H7 (cell line): ENCODE measurements around the gene NTHL1. TPM values are rescaled to one million over a fixed set of nuclear protein-coding genes. Genes with fewer than 3 reads are reported as not detected.

Experiments used
- DNase-seq: peaks from one replicate; pipeline ENCODE4 v3.0.0; 2012
- H3K27me3 ChIP-seq: 2 replicates; pipeline ENCODE4 v1.6.0; 2011; ENCODE audit warnings: mild to moderate bottlenecking, low read length; ENCODE audit not compliant: control insufficient read depth, insufficient read depth
- H3K36me3 ChIP-seq: replicated peaks from 2 replicates; pipeline ENCODE4 v1.5.1; 2011; ENCODE audit warnings: low read length; ENCODE audit not compliant: control insufficient read depth, insufficient read depth
- H3K4me3 ChIP-seq: 2 replicates; pipeline ENCODE4 v1.5.1; 2011; ENCODE audit warnings: low read depth, mild to moderate bottlenecking, control low read depth, low read length, moderate library complexity; ENCODE audit not compliant: insufficient read depth
- total RNA-seq: library from RNA; depleted of rRNA; stranded (reverse); fragments of >200 nt; shearing (Covaris generic); gene quantifications from 2 replicates; pipeline ENCODE4 v1.2.3, GENCODE V29; 2014

Gene NTHL1
- total RNA-seq, 1 experiment from 2014 or later = 108 TPM

GRCh38 chr16:2044541-2044940 lies 3.1 kb downstream of the NTHL1 start:
- DNase-seq = no peak
- Histone ChIP-seq H3K27me3 (no peaks in the 10 kb centered on the region), H3K4me3 (no peak overlapping the region), H3K36me3 (peaks cover 2% of the 10 kb centered on the region)

- no peaks in the 10 kb centered on the region for H3K27me3 ChIP-seq
- H3K4me3 ChIP-seq = no peak overlapping the region
- no peak for DNase-seq
Measured at GRCh38 chr16:2043667-2044451, 3.8 kb downstream of the NTHL1 start.

GRCh38 chr16:2042986-2043666 lies 4.5 kb downstream of the NTHL1 start:
- peaks cover 2% of the 10 kb centered on the region for H3K36me3 ChIP-seq
- no peak overlapping the region for H3K4me3 ChIP-seq
- H3K27me3 ChIP-seq = no peaks in the 10 kb centered on the region
- no peak for DNase-seq

More at GRCh38 chr16:2043667-2044451, 3.8 kb downstream of the NTHL1 start:
- H3K36me3 ChIP-seq = peaks cover 2% of the 10 kb centered on the region

DNA sequence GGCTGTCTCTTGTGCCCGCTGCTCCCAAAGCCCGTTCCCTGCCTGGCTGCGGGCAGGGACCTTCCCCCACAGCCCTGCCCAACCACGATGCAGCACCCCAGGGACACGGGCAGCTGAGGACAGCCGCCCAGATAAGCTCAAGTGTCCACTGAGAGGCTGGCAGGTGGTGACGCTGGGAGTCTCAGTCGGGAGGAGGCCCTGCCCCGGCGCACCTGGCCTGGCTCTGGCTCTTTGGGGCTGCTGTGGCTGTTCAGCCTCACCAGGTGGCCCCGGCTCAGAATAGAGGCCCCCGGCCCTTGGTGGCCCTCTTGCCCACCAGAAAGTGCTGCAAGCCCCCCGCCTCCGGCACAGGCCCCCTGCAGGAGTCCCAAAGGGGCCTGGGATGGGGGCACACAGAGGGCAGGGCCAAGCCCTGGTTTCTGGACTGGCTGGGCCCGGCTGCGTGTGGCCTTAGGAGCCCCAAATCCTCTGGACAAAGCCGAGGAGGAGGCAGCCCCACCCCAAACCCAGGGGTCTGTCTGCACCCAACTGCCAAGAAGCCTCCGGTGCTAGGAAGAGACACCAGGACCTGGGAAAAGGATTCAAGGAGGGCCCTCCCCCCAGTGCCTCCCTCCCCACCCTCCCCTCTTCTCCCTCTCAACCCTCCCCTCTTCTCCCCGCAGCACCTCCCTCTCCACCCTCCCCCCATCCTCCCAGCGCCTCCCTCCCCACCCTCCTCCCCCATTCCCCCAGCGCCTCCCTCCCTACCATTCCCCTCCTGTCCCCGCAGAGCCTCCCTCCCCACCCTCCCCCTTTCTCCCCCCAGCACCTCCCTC lies 5.3 kb downstream of the NTHL1 start:
- Histone ChIP-seq H3K36me3 (peaks cover 2% of the 10 kb centered on the region), H3K27me3 (no peaks in the 10 kb centered on the region), H3K4me3 (no peak overlapping the region)
- no peak for DNase-seq

DNA sequence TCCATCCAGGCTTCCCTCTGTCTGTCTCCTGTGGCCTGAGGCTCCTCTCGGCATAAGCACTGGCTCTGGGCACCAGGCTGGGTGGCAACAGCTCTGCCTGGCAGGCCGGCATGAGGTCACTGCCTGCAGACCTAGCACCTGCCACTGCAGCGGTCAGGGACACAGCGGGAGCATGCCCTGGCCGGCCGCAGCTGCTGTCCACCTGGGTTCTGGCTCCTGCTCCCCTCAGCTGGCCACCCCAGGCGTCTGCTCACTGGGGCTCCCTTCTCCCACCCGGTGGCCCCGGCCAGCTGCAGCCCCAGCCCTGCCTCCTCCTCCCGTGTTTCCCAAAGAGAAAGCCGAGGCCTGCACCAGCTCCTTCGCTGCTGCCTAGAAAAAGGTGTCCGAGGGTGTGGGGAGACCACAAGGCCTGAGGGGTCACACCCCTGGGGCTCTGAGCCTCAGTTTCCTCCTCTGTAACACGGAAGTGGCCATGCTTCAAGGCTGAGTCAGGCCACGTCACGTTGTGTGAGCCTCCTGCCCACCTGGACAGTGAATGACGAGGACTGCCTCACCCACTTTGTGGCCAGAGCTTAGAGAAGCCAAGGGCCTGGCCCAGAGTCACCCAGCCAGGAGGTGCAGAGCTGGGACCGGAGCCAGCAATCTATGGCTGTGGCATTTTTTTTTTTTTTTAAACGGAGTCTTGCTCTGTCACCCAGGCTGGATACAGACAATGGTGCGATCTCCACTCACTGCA lies 6.7 kb downstream of the NTHL1 start:
- DNase-seq = no peak
- Histone ChIP-seq H3K27me3 (no peaks in the 10 kb centered on the region), H3K4me3 (no peak overlapping the region), H3K36me3 (peaks cover 2% of the 10 kb centered on the region)

GRCh38 chr16:2040041-2040786 lies 7.4 kb downstream of the NTHL1 start:
- Histone ChIP-seq H3K4me3 (no peak overlapping the region), H3K27me3 (no peaks in the 10 kb centered on the region), H3K36me3 (peaks cover 2% of the 10 kb centered on the region)
- no peak for DNase-seq

- no peaks in the 10 kb centered on the region for H3K27me3 ChIP-seq
- peaks cover 2% of the 10 kb centered on the region for H3K36me3 ChIP-seq
- DNase-seq = no peak
- H3K4me3 ChIP-seq = no peak overlapping the region
Measured at GRCh38 chr16:2039274-2040031, 8.2 kb downstream of the NTHL1 start.

DNA sequence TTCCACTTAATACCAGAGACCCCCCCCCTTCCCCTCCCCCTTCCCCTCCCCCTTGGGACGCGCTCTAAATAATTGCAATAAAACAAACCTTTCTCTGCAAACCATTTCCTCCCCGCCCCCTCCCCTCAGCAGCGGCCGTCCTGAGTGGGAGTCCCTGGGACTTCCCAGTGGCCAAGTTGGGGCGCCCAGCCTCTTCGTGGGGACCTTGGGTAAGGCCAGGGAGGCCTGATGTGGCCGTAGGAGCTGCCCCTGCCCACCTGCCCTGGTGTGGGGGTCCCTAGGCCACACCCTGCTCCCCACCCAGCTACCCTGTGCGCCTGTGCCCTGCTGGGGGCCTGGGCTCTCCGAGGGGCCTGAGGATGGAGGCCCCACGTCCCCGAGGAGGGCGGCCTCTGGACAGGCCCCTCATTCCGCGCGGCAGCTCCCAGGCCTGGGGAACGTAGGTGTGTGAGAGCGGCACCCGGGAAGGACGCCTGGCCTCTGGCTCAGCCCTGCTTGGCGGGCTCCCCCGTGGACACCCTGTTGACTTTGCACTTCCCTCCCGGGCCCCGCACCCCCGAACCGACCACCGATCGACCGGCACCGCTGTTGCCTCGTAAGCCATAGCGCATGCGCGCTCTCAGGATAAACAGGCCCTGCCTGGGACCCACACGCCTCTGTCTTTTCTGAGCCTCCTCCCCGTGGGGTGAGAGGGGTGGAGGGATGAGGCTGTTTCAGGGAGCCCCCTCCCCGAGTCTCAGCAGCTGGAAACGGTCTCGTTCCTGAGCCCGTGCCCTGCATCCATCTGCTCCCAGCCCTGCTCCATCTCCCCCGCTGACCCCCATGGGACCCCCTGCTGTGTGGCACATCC lies 9.0 kb downstream of the NTHL1 start:
- no peak overlapping the region for H3K4me3 ChIP-seq
- peak; percentile 84 for DNase-seq
- H3K27me3 ChIP-seq = no peaks in the 10 kb centered on the region
- H3K36me3 ChIP-seq = peaks cover 2% of the 10 kb centered on the region

DNA sequence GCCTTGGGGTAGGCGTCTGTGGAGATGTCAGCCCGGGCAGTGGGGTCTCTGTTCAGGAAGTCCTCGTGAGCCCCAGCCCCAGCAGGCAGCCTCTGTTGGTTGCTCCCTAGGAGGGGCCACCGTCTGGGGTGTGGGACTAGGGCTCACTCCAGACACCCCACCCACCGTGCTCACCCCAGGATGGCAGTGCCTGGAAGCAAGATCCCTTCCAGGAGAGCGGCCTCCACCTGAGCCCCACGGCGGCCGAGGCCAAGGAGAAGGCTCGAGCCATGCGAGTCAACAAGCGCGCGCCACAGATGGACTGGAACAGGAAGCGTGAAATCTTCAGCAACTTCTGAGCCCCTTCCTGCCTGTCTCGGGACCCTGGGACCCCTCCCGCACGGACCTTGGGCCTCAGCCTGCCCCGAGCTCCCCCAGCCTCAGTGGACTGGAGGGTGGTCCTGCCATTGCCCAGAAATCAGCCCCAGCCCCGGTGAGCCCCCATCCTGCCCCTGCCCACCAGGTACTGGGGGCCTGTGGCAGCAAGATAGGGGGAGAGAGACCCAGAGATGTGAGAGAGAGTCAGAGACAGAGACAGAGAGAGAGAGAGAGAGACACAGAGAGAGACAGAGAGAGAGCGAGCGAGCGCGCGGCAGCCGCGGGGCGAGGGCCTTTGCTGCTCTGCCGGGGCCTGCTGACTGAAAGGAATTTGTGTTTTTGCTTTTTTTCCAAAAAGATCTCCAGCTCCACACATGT lies 9.8 kb downstream of the NTHL1 start:
- Histone ChIP-seq H3K27me3 (no peaks in the 10 kb centered on the region), H3K36me3 (no peaks in the 10 kb centered on the region), H3K4me3 (no peak overlapping the region)
- no peak for DNase-seq

GRCh38 chr16:2037115-2037514 lies 10.5 kb downstream of the NTHL1 start:
- Histone ChIP-seq H3K36me3 (no peaks in the 10 kb centered on the region), H3K27me3 (no peaks in the 10 kb centered on the region), H3K4me3 (no peak overlapping the region)
- DNase-seq = no peak

DNA sequence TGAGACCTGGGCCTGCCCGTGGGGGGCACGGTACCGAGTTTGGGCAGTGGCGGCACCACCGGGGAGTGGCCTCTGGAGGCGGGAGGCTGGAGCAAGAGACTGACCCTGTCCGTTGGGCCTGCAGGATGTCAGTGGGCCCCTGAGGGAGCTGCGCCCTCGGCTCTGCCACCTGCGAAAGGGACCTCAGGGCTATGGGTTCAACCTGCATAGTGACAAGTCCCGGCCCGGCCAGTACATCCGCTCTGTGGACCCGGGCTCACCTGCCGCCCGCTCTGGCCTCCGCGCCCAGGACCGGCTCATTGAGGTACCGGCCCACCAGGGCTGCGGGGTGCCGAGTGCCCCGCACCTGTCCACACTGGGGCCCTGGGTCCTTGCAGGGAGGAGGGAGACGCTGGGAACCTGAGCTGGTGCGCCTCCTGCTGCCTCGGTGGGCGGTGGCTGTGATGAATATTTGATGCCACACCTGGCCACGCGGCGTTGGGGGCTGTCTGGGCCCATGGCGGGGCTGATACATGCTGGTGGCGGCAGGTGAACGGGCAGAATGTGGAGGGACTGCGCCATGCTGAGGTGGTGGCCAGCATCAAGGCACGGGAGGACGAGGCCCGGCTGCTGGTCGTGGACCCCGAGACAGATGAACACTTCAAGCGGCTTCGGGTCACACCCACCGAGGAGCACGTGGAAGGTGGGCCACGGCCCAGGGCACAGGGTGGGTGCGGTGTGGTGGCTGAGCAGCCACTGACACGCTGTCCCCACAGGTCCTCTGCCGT lies 11.3 kb downstream of the NTHL1 start:
- DNase-seq = no peak
- Histone ChIP-seq H3K27me3 (no peaks in the 10 kb centered on the region), H3K4me3 (no peak overlapping the region), H3K36me3 (no peaks in the 10 kb centered on the region)
